Measurements from ENCODE around the gene PACSIN1. TPM values are rescaled to one million over a fixed set of nuclear protein-coding genes. Genes with fewer than 3 reads are reported as not detected.

Gene PACSIN1
- total RNA-seq, 2 experiments from 2014 or later = 19.3 to 88.4 TPM

GRCh38 chr6:34535199-34535598 is 69.3 kb downstream of the PACSIN1 start:
- CTCF ChIA-PET (ENCODE audit: unreplicated experiment) = no interaction called here
- Histone ChIP-seq H4K20me1 (ENCODE audit: insufficient read depth, low read length) (no peaks in the 10 kb centered on the region), H3K4me2 (ENCODE audit: low read length) (no peak overlapping the region), H2AFZ (ENCODE audit: low read length) (no peak overlapping the region), H3K9me3 (ENCODE audit: low read length) (no peaks in the 10 kb centered on the region), H3K4me3 (ENCODE audit: low read depth, low read length, poor library complexity, severe bottlenecking) (no peak overlapping the region), H3K36me3 (ENCODE audit: insufficient read depth, low read length) (peaks cover 30% of the 10 kb centered on the region; the same call in 1 of the 2 replicates), H3K9me2 (ENCODE audit: insufficient read depth, low read length) (no peaks in the 10 kb centered on the region), H3K27ac (ENCODE audit: low read depth, low read length, poor library complexity, severe bottlenecking) (no peak overlapping the region), H3K79me2 (ENCODE audit: insufficient read depth, low read depth, low read length) (no peaks in the 10 kb centered on the region), H3K4me1 (ENCODE audit: insufficient read depth, low read length, poor library complexity, severe bottlenecking) (no peaks in the 10 kb centered on the region)
- no peak for DNase-seq (ENCODE audit: low spot score)
- POLR2A ChIA-PET = interaction anchor here (0.6 kb wide), 1 partner anchor 724 kb away, joined by 3 read pairs; no protein-coding TSS in a partner anchor
- intact Hi-C loops (cut with micrococcal nuclease; ENCODE audit: unreplicated experiment) = no loop called here
- TF ChIP-seq EZH2phosphoT487 (IDR thresholded peaks at IDR 0.05; ENCODE audit: borderline replicate concordance, low read depth, low read length) = no peak
- no peak for TF ChIP-seq CTCF (conservative IDR thresholded peaks at IDR 0.05; ENCODE audit: low read length)
- no TSS peak for BruUV-seq (replicated peaks)

- TF ChIP-seq CTCF (conservative IDR thresholded peaks at IDR 0.05; ENCODE audit: low read length) = no peak
- TF ChIP-seq EZH2phosphoT487 (IDR thresholded peaks at IDR 0.05; ENCODE audit: borderline replicate concordance, low read depth, low read length) = no peak
- no peak for DNase-seq (ENCODE audit: low spot score)
- BruUV-seq (replicated peaks) = no TSS peak
- H3K27ac ChIP-seq (ENCODE audit: low read depth, low read length, poor library complexity, severe bottlenecking) = no peak overlapping the region
- H3K4me2 ChIP-seq (ENCODE audit: low read length) = no peak overlapping the region
- ChIA-PET POLR2A (no interaction called here), CTCF (ENCODE audit: unreplicated experiment) (no interaction called here)
- no peak overlapping the region for H3K4me3 ChIP-seq (ENCODE audit: low read depth, low read length, poor library complexity, severe bottlenecking)
- H3K9me2 ChIP-seq (ENCODE audit: insufficient read depth, low read length) = no peaks in the 10 kb centered on the region
- no peaks in the 10 kb centered on the region for H3K4me1 ChIP-seq (ENCODE audit: insufficient read depth, low read length, poor library complexity, severe bottlenecking)
- H3K36me3 ChIP-seq (ENCODE audit: insufficient read depth, low read length) = peaks cover 26% of the 10 kb centered on the region; the same call in 1 of the 2 replicates
- intact Hi-C loops (cut with micrococcal nuclease; ENCODE audit: unreplicated experiment) = no loop called here
- H4K20me1 ChIP-seq (ENCODE audit: insufficient read depth, low read length) = no peaks in the 10 kb centered on the region
- no peak overlapping the region for H2AFZ ChIP-seq (ENCODE audit: low read length)
- no peaks in the 10 kb centered on the region for H3K9me3 ChIP-seq (ENCODE audit: low read length)
- H3K79me2 ChIP-seq (ENCODE audit: insufficient read depth, low read depth, low read length) = no peaks in the 10 kb centered on the region
Observed at GRCh38 chr6:34535646-34536045, 69.8 kb downstream of the PACSIN1 start.

- TF ChIP-seq CTCF (conservative IDR thresholded peaks at IDR 0.05; ENCODE audit: low read length) (no peak), EZH2phosphoT487 (IDR thresholded peaks at IDR 0.05; ENCODE audit: borderline replicate concordance, low read depth, low read length) (no peak)
- BruUV-seq (replicated peaks) = no TSS peak
- Histone ChIP-seq H3K4me2 (ENCODE audit: low read length) (no peak overlapping the region), H4K20me1 (ENCODE audit: insufficient read depth, low read length) (no peaks in the 10 kb centered on the region), H3K27ac (ENCODE audit: low read depth, low read length, poor library complexity, severe bottlenecking) (no peak overlapping the region), H3K9me2 (ENCODE audit: insufficient read depth, low read length) (no peaks in the 10 kb centered on the region), H2AFZ (ENCODE audit: low read length) (no peak overlapping the region), H3K36me3 (ENCODE audit: insufficient read depth, low read length) (peaks cover 18% of the 10 kb centered on the region; the same call in 1 of the 2 replicates), H3K4me3 (ENCODE audit: low read depth, low read length, poor library complexity, severe bottlenecking) (no peak overlapping the region), H3K79me2 (ENCODE audit: insufficient read depth, low read depth, low read length) (no peaks in the 10 kb centered on the region), H3K9me3 (ENCODE audit: low read length) (no peaks in the 10 kb centered on the region), H3K4me1 (ENCODE audit: insufficient read depth, low read length, poor library complexity, severe bottlenecking) (no peaks in the 10 kb centered on the region)
- no peak for DNase-seq (ENCODE audit: low spot score)
- ChIA-PET POLR2A (no interaction called here), CTCF (ENCODE audit: unreplicated experiment) (no interaction called here)
- intact Hi-C loops (cut with micrococcal nuclease; ENCODE audit: unreplicated experiment) = no loop called here
Observed at GRCh38 chr6:34536251-34536958, 70.5 kb downstream of the PACSIN1 start.

Measured in OCI-LY7 (cell line).